ENCODE results near the gene TMEM135.
"Not testable (repeated sequence)": the region's sequence is repeated elsewhere in the genome, so short reads cannot be mapped to it uniquely, and the experiment has no call there.

The TMEM135 gene

GRCh38 chr11:87263979-87264378 lies 226.2 kb downstream of the TMEM135 start:
- DNase-seq, result no peak

GRCh38 chr11:87265132-87265531 lies 227.4 kb downstream of the TMEM135 start:
- DNase-seq, result no peak

- DNase-seq, result no peak
These were observed 228.2 kb downstream of the TMEM135 start for GRCh38 chr11:87265979-87266378.

GRCh38 chr11:87266751-87267150 lies 229.0 kb downstream of the TMEM135 start:
- no peak for DNase-seq

- DNase-seq, result not testable (repeated sequence)
These were observed 234.2 kb downstream of the TMEM135 start for GRCh38 chr11:87271951-87272350.

GRCh38 chr11:87275176-87275575 lies 237.4 kb downstream of the TMEM135 start:
- no peak for DNase-seq

GRCh38 chr11:87280143-87280542 lies 242.4 kb downstream of the TMEM135 start:
- no peak for DNase-seq

GRCh38 chr11:87281496-87281895 lies 243.8 kb downstream of the TMEM135 start:
- DNase-seq, result no peak

GRCh38 chr11:87284306-87284705 lies 246.6 kb downstream of the TMEM135 start:
- no peak for DNase-seq

GRCh38 chr11:87285674-87286073 lies 247.9 kb downstream of the TMEM135 start:
- not testable (repeated sequence) for DNase-seq

GRCh38 chr11:87286338-87286737 lies 248.6 kb downstream of the TMEM135 start:
- no peak for DNase-seq

GRCh38 chr11:87290304-87290922 lies 252.7 kb downstream of the TMEM135 start:
- no peak for DNase-seq

GRCh38 chr11:87292598-87292997 lies 254.9 kb downstream of the TMEM135 start:
- DNase-seq, result no peak

GRCh38 chr11:87295237-87295636 lies 257.5 kb downstream of the TMEM135 start:
- DNase-seq, result no peak

GRCh38 chr11:87296627-87297026 lies 258.9 kb downstream of the TMEM135 start:
- no peak for DNase-seq

GRCh38 chr11:87298155-87298554 lies 260.4 kb downstream of the TMEM135 start:
- DNase-seq, result no peak

- no peak for DNase-seq
These were observed 261.3 kb downstream of the TMEM135 start for GRCh38 chr11:87299041-87299481.

- no peak for DNase-seq
These were observed 263.1 kb downstream of the TMEM135 start for GRCh38 chr11:87300640-87301380.

- no peak for DNase-seq
These were observed 264.2 kb downstream of the TMEM135 start for GRCh38 chr11:87301785-87302540.

GRCh38 chr11:87304412-87304811 lies 266.7 kb downstream of the TMEM135 start:
- no peak for DNase-seq

- DNase-seq, result no peak
These were observed 268.6 kb downstream of the TMEM135 start for GRCh38 chr11:87306262-87306851.

- no peak for DNase-seq
These were observed 269.4 kb downstream of the TMEM135 start for GRCh38 chr11:87307101-87307500.

- DNase-seq, result no peak
These were observed 277.5 kb downstream of the TMEM135 start for GRCh38 chr11:87315229-87315628.

Measured in stimulated activated CD4-positive, alpha-beta T cell treated with anti-CD3 and anti-CD28 coated beads, Interleukin-12 subunit alpha, Interleukin-12 subunit beta, amount 100 ng/mL, for 4 hours (primary cell).